Mammary microvascular endothelial cell (primary cell): ENCODE results near the gene HMX2. TPM values are rescaled to one million over a fixed set of nuclear protein-coding genes. Genes with fewer than 3 reads are reported as not detected.

Experiments
- total RNA-seq: library from RNA; depleted of rRNA; stranded (reverse); fragments of >200 nt; gene quantifications from 2 replicates; pipeline ENCODE4 v1.2.3, GENCODE V29; 2015

Gene HMX2, protein sequence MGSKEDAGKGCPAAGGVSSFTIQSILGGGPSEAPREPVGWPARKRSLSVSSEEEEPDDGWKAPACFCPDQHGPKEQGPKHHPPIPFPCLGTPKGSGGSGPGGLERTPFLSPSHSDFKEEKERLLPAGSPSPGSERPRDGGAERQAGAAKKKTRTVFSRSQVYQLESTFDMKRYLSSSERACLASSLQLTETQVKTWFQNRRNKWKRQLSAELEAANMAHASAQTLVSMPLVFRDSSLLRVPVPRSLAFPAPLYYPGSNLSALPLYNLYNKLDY
- total RNA-seq, result not detected in 2 replicates

GRCh38 chr10:123147635-123148413 lies at the start of gene HMX2:
HMX2 (plus strand) TSS chr10:123148136; CDS start chr10:123148379, 243 bp downstream.

DNA sequence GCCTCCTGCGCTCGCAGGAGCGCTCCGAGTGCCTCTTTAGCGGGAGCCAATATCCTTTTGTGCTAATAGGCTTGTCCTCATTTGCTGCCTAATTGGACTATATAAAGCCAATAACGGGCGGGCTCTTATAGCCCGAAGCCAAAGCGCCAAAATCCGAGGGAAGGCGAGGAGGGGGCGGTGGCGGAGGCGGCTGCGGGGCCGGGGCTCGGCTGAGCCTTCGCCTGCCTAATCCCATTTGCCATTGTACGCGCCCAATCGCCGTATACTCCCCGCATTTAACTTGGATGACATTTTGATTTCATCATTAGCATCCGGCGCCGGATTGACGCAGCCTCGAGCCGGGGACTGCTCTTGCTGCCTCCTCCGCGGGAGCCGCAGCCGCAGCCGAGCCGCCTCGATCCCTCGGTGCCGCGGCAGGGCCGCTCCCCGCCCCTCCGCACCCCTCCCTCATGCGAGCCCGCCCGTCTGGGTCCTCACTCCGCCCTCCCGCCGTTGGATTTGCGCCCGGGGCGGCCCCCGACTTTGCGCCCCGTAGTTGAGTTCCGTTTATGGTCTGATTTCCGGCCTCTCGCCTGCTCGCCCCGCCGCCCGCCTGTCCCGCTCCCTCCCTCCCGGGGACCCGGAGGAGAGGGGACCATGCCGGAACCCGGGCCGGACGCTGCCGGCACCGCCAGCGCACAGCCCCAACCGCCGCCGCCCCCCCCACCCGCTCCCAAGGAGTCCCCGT lies 12.4 kb upstream of the HMX2 start, which contains the start of gene HMX3:
TSS of gene HMX3 (plus strand) at position 556 of the 727 bp plus-strand sequence. CDS start at position 637, 81 bp downstream.

DNA sequence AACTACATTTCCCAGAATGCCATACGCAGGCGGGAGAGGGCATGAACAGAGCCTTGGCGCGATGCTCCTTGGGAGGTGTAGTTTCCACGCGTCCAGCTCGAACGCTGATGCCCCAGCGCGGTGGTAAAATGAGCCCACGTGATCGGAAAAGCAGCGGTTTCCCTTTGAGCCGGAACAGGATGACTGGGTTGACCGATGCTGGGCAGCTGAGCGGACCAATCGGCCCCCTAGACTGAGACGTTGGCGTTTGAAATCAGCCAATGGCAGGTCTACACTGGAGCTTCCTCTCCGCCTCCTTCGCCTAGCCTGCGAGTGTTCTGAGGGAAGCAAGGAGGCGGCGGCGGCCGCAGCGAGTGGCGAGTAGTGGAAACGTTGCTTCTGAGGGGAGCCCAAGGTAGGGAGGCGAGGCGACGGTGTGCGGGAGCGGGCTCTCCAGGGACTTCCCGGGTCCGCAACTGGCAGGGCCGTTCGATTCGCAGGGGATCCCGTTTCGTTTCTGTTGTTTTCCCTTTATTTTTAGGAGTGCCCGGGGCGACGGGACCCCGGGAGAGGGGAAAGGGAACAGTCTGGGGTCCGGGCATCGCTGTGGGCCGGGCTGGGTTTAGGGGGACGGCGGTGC lies 6.3 kb downstream of the HMX2 start, which contains the start of gene BUB3:
TSS of gene BUB3 (plus strand) at position 311 of the 619 bp plus-strand sequence. CDS start 516 bp downstream, outside the sequence.

Other genes with a start within 250 kb of the HMX2 start
- gene FAM24A, start 237.5 kb upstream of the HMX2 start, total RNA-seq, result not detected in 2 replicates
- 5.7 and 6.5 TPM in 2 replicates for gene C10orf88, start 193.9 kb upstream of the HMX2 start, total RNA-seq
- gene PSTK, start 167.7 kb upstream of the HMX2 start, total RNA-seq, result 3.0 and 3.6 TPM in 2 replicates
- gene IKZF5, start 139.3 kb upstream of the HMX2 start, total RNA-seq, result 3.2 and 3.7 TPM in 2 replicates
- gene ACADSB, start 139.1 kb upstream of the HMX2 start, total RNA-seq, result 3.7 and 5.1 TPM in 2 replicates
- 0.10 TPM in 1 of 2 replicates, not detected in the other for gene HMX3, start 12.2 kb upstream of the HMX2 start, total RNA-seq
- 245 and 252 TPM in 2 replicates for gene BUB3, start 6.3 kb downstream of the HMX2 start, total RNA-seq